RKO (cell line): ENCODE results near the gene MOB1B.
A peak's percentile ranks its signal among the peaks of the same experiment; 100 is the strongest.
"Not testable (repeated sequence)": the region's sequence is repeated elsewhere in the genome, so short reads cannot be mapped to it uniquely, and the experiment has no call there.

Experiments used
- DNase-seq: peaks from one replicate; pipeline ENCODE4 v3.0.0-alpha.2; 2016; ENCODE audit warnings: low spot score

The MOB1B gene

GRCh38 chr4:70901984-70902576 lies at the start of gene MOB1B:
Gene MOB1B, plus strand, starts transcription at chr4:70902369. Its CDS starts 168 bp downstream, at chr4:70902537.
- peak; percentile 73 for DNase-seq

GRCh38 chr4:70855464-70855863 lies 46.7 kb upstream of the MOB1B start:
- no peak for DNase-seq

DNA sequence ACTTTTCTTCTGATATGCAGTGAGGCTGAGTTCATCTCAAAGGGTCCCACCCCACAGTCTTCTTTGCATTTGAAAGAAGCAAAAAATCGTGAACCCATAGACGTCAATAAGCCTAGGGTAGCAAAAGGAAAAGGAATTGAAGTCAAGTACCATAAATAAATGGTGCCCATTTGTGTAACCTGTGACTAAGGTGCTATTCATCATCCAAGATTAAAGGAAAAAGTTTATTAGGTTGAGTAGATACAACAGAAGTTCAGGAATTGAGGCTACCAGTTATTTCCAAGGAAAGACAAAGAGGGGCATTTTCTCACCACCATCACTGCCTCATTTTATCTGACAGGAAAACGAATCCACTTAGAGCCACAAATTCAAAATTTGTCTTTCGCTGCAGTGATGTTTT lies 43.7 kb upstream of the MOB1B start:
- no peak for DNase-seq

- DNase-seq: no peak
These were observed 43.1 kb upstream of the MOB1B start for GRCh38 chr4:70859066-70859465.

- DNase-seq: no peak
These were observed 38.9 kb upstream of the MOB1B start for GRCh38 chr4:70863099-70863790.

DNA sequence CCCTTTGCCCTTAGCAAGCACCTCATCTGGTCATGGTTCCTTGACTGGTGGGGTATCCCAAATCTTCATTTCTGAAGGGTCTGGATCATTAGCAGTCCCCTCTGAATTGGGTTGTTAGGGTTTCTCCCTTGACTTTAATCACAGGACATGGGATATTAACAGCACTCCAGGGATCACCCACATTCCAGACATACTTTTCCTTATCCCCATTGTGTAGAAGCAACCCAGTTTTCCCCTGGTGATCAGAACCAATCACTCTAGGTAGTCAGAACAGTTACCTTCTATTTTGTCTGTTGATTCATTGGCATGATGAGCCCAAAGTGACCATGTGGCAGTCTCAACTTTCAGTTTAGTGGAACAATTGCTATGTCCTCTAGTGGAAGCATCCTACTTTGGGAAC lies 33.4 kb upstream of the MOB1B start:
- DNase-seq: no peak

DNA sequence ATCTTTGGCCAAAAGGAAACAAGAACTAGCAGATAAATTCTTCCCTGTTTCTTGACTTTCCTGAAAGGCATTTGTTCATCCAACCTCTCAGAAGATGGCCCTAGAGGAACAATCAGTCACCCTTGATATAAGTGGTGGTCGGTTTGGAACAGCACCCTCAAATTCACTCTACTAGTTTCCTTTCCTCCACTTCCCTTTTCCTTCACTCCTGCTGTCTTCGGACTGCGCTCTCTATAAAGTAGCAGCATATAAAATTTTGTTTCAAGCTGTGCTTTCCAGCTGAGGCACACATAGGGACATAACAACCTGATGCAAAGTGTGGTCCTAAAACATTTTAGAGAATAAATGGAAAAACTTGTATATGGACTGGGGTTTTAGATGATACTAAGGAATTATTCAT lies 29.0 kb upstream of the MOB1B start:
- no peak for DNase-seq

- no peak for DNase-seq
These were observed 27.7 kb upstream of the MOB1B start for GRCh38 chr4:70874268-70875156.

DNA sequence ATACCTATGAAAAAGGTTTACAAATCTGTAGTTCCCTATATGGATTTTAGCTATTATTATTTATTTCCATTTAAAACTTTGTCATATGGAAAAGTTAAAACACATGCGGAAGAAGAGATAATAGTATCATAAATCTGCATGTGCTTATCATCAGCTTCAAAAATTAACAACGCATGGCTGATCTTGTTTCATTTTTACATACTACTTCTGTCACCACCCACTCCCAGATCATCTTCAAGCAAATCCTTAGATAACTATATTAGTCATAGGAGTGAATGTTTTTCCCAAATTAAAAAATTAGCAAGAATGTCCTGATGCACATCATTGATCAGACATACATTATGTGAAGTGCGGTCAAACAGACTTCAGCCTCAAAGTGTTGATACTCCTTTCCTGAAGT lies 24.6 kb upstream of the MOB1B start:
- no peak for DNase-seq

DNA sequence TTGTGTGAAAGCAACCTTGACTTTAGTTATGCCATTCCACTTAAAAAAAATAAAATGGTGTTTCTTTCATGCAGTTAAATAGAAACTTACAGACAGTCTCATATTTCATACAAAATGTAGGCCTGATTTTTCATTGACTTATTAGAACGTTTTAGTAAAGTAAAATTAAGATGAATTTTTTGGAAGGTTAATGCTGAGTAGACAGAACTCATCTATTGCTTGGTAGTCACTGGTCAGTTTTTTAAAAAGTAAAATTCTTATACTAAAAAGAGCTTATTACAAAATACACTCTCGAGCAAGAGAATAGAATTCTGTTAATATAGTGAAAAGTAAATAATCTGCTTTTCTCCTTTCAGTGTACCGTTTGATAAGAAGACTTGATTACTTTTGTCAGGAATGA lies 21.4 kb upstream of the MOB1B start:
- DNase-seq: no peak

- peak; percentile 54 for DNase-seq
These were observed 17.0 kb upstream of the MOB1B start for GRCh38 chr4:70885174-70885573.

GRCh38 chr4:70892086-70892769 lies 9.9 kb upstream of the MOB1B start:
- DNase-seq: no peak

DNA sequence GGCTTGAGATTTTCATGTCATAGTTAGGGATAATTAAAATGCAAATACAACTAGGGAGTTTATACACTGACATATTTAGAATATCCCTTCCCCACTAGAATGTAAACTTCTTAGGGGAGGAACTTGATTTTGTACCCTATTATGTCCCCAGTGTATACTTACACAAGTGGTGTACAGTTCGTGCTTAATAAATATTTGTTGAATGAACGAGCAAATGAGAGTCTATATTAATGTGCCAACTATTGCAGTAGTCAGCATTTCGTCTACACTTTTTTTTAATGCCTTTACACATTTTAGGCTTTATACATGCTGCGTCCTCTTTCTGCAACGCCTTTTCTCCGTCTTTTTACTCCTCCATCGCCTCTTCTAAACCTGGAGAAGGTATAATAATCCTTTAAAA lies 8.4 kb upstream of the MOB1B start:
- no peak for DNase-seq

- no peak for DNase-seq
These were observed 6.8 kb upstream of the MOB1B start for GRCh38 chr4:70895405-70895804.

GRCh38 chr4:70895811-70896491 lies 6.2 kb upstream of the MOB1B start:
- no peak for DNase-seq

DNA sequence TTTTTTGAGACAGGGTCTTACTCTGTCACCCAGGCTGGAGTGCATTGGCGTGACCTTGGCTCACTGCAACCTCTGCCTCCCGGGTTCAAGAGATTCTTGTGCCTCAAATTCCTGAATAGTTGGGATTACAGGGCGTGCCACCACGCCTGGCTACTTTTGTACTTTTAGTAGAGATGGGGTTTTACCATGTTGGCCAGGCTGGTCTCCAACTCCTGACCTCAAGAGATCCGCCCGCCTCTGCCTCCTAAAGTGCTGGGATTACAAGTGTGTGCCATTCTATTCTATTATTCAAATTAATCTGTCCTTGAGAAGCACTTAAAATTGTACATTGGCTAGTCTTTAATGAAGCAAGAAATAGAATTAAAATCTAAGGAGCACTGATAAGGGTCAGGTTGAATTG lies 3.6 kb upstream of the MOB1B start:
- not testable (repeated sequence) for DNase-seq

GRCh38 chr4:70901607-70901983 lies 574 bp upstream of the MOB1B start:
- no peak for DNase-seq

- no peak for DNase-seq
These were observed 565 bp downstream of the MOB1B start for GRCh38 chr4:70902577-70903290.

GRCh38 chr4:70903291-70903603 lies 1.1 kb downstream of the MOB1B start:
- DNase-seq: peak; percentile 23

- DNase-seq: no peak
These were observed 6.9 kb downstream of the MOB1B start for GRCh38 chr4:70908993-70909556.

GRCh38 chr4:70914000-70914399 lies 11.8 kb downstream of the MOB1B start:
- no peak for DNase-seq
